Progenitor cell of endocrine pancreas (in vitro differentiated cells): Measurements from ENCODE around the gene OR2T8. TPM values are rescaled to one million over a fixed set of nuclear protein-coding genes. Genes with fewer than 3 reads are reported as not detected.

Source experiments
- DNase-seq: peaks from one replicate; pipeline ENCODE4 v3.0.0; 2021; ENCODE audit warnings: low spot score; ENCODE audit not compliant: unreplicated experiment
- H3K27ac Mint-ChIP-seq: 2 replicates; pipeline ENCODE4 v1.8.0; 2021; ENCODE audit warnings: mild to moderate bottlenecking, moderate library complexity, mixed read lengths
- H3K27me3 Mint-ChIP-seq: 2 replicates; pipeline ENCODE4 v1.8.0; 2021; ENCODE audit warnings: mixed read lengths
- H3K36me3 Mint-ChIP-seq: 2 replicates; pipeline ENCODE4 v1.8.0; 2022; ENCODE audit warnings: mixed read lengths; ENCODE audit not compliant: insufficient read depth
- H3K4me1 Mint-ChIP-seq: 2 replicates; pipeline ENCODE4 v1.8.0; 2021; ENCODE audit warnings: low read depth, mixed read lengths
- H3K4me3 Mint-ChIP-seq: 2 replicates; pipeline ENCODE4 v1.8.0; 2021; ENCODE audit warnings: low read depth, mild to moderate bottlenecking, moderate library complexity, mixed read lengths
- H3K9me3 Mint-ChIP-seq: 2 replicates; pipeline ENCODE4 v1.8.0; 2021; ENCODE audit warnings: low read depth, mixed read lengths
- CTCF ChIP-seq: fragments of 200-600 bp; sonication (generic); IDR thresholded peaks from one replicate; pipeline ENCODE4 v1.5.0; 2021; ENCODE audit warnings: antibody characterized with exemption, mild to moderate bottlenecking; ENCODE audit not compliant: unreplicated experiment
- total RNA-seq: library from RNA; stranded (reverse); gene quantifications from 2 replicates; pipeline ENCODE4 v1.2.1, GENCODE V29; 2021

The OR2T8 gene
- total RNA-seq, 1 donor from 2014 or later, result not detected

- H3K4me3 Mint-ChIP-seq, result no peak overlapping the region
- no peak overlapping the region for H3K27ac Mint-ChIP-seq
- TF ChIP-seq CTCF, result no peak
- no peaks in the 10 kb centered on the region for H3K4me1 Mint-ChIP-seq
- H3K27me3 Mint-ChIP-seq, result no peaks in the 10 kb centered on the region
- H3K9me3 Mint-ChIP-seq, result peaks cover 35% of the 10 kb centered on the region
- H3K36me3 Mint-ChIP-seq, result no peaks in the 10 kb centered on the region
- no peak for DNase-seq
Measured at GRCh38 chr1:247904122-247904521, 15.9 kb upstream of the OR2T8 start.

- no peak overlapping the region for H3K27ac Mint-ChIP-seq
- H3K27me3 Mint-ChIP-seq, result no peaks in the 10 kb centered on the region
- no peak for TF ChIP-seq CTCF
- DNase-seq, result no peak
- no peaks in the 10 kb centered on the region for H3K4me1 Mint-ChIP-seq
- no peaks in the 10 kb centered on the region for H3K36me3 Mint-ChIP-seq
- peaks cover 37% of the 10 kb centered on the region for H3K9me3 Mint-ChIP-seq
- no peak overlapping the region for H3K4me3 Mint-ChIP-seq
Measured at GRCh38 chr1:247905181-247905580, 14.9 kb upstream of the OR2T8 start.

GRCh38 chr1:247905910-247906503 lies 14.0 kb upstream of the OR2T8 start:
- no peak for DNase-seq
- H3K4me3 Mint-ChIP-seq, result no peak overlapping the region
- TF ChIP-seq CTCF, result no peak
- H3K4me1 Mint-ChIP-seq, result no peaks in the 10 kb centered on the region
- H3K9me3 Mint-ChIP-seq, result peaks cover 45% of the 10 kb centered on the region
- H3K36me3 Mint-ChIP-seq, result no peaks in the 10 kb centered on the region
- no peak overlapping the region for H3K27ac Mint-ChIP-seq
- no peaks in the 10 kb centered on the region for H3K27me3 Mint-ChIP-seq

GRCh38 chr1:247906504-247907047 lies 13.5 kb upstream of the OR2T8 start:
- Mint-ChIP-seq H3K4me1 (no peaks in the 10 kb centered on the region), H3K27me3 (no peaks in the 10 kb centered on the region), H3K4me3 (no peak overlapping the region), H3K27ac (no peak overlapping the region), H3K36me3 (no peaks in the 10 kb centered on the region), H3K9me3 (peaks cover 45% of the 10 kb centered on the region)
- TF ChIP-seq CTCF, result no peak
- DNase-seq, result no peak

GRCh38 chr1:247908766-247909165 lies 11.3 kb upstream of the OR2T8 start:
- no peak overlapping the region for H3K27ac Mint-ChIP-seq
- H3K27me3 Mint-ChIP-seq, result no peaks in the 10 kb centered on the region
- DNase-seq, result no peak
- H3K9me3 Mint-ChIP-seq, result peaks cover 48% of the 10 kb centered on the region
- TF ChIP-seq CTCF, result no peak
- no peaks in the 10 kb centered on the region for H3K36me3 Mint-ChIP-seq
- H3K4me3 Mint-ChIP-seq, result no peak overlapping the region
- H3K4me1 Mint-ChIP-seq, result no peaks in the 10 kb centered on the region
